Measurements from ENCODE around the gene CXCL1.

DNA sequence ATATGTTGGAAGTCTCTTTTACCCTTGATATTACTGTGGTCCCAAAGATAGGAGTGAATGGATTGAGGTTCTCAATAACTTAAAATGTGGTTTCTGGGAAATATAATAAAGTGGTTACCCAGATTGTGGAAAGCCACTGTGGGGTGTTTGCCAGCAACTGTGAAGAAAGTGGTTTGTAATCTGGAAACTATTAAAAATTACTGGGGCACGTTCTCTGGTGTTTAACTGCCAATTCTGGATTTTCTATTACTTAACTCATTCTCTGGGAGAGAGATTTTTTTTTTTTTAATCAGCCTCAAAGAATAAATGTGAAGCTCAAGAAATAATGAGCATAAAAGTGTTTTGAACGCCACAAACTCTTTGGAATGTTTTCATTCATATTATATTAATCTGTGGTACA lies 37.6 kb upstream of the CXCL1 start:
- TF ChIP-seq TAF1 (IDR thresholded peaks at IDR 0.05; ENCODE audit: low read depth, low read length): no peak
- no peak for TF ChIP-seq POLR2A (IDR thresholded peaks at IDR 0.05; ENCODE audit: low read depth, low read length)
- no peak for TF ChIP-seq POLR2AphosphoS5 (IDR thresholded peaks at IDR 0.05; ENCODE audit: low read depth, low read length)

All from GM12891 (cell line).